SK-N-SH (cell line): ENCODE results near the gene RASSF3. TPM values are rescaled to one million over a fixed set of nuclear protein-coding genes. Genes with fewer than 3 reads are reported as not detected.

Experiments used
- CTCF ChIA-PET: fragments of 300-600, 350-600 bp; formaldehyde crosslinking; extraction: SDS; loops from one replicate; lab custom pipeline; 2021; lab: Yijun Ruan, JAX
- POLR2A ChIA-PET: fragments of 350-600 bp; sonication (Branson Sonifier 250); formaldehyde crosslinking; extraction: SDS; loops from one replicate; lab custom pipeline; 2020; ENCODE audit warnings: antibody characterized with exemption, inconsistent platforms; lab: Yijun Ruan, JAX
- DNase-seq: peaks from one replicate; pipeline ENCODE4 v3.0.0; 2012
- H2AFZ ChIP-seq: fragments of 200-600 bp; sonication (generic); 2 replicates; pipeline ENCODE4 v1.8.1; 2016; ENCODE audit warnings: antibody characterized with exemption, mild to moderate bottlenecking, low read depth
- H3F3A ChIP-seq: fragments of 200-600 bp; sonication (generic); replicated peaks from 2 replicates; pipeline ENCODE3; 2016; ENCODE audit warnings: antibody characterized with exemption, mild to moderate bottlenecking; ENCODE audit not compliant: insufficient read depth
- H3K27ac ChIP-seq, 2 experiments: fragments of 200-500 bp in 1 of 2; fragments of 200-600 bp in 1 of 2; sonication (Bioruptor generic) in 1 of 2; sonication (generic), shearing (Covaris generic) in 1 of 2; 2 replicates each; pipeline versions ENCODE4 v1.5.1 to v1.6.1; 2014 to 2016; ENCODE audit warnings: low read depth in 2 of 2, inconsistent platforms in 1 of 2, low read length in 1 of 2, mild to moderate bottlenecking in 1 of 2, mixed read lengths in 1 of 2
- H3K27me3 ChIP-seq: fragments of 200-600 bp; sonication (generic), shearing (Covaris generic); 2 replicates; pipeline ENCODE4 v1.6.1; 2016; ENCODE audit warnings: mixed run types; ENCODE audit not compliant: insufficient read depth
- H3K36me3 ChIP-seq, 2 experiments: fragments of 200-500 bp in 1 of 2; fragments of 200-600 bp in 1 of 2; sonication (Bioruptor generic) in 1 of 2; sonication (generic) in 1 of 2; replicated peaks in 1 of 2; 2 replicates each; pipeline versions ENCODE3 to v1.5.1; 2014 to 2016; ENCODE audit warnings: low read length in 1 of 2, mild to moderate bottlenecking in 1 of 2; ENCODE audit not compliant: insufficient read depth in 2 of 2, control insufficient read depth in 1 of 2
- H3K4me1 ChIP-seq, 2 experiments: fragments of 200-500 bp in 1 of 2; fragments of 200-600 bp in 1 of 2; sonication (Bioruptor generic) in 1 of 2; sonication (generic), shearing (Covaris generic) in 1 of 2; 2 replicates each; pipeline versions ENCODE4 v1.5.1 to v1.6.1; 2014 to 2016; ENCODE audit warnings: low read depth in 1 of 2, low read length in 1 of 2, mixed run types in 1 of 2; ENCODE audit not compliant: insufficient read depth in 2 of 2, control insufficient read depth in 1 of 2
- H3K4me2 ChIP-seq: fragments of 200-600 bp; sonication (generic), shearing (Covaris generic); 2 replicates; pipeline ENCODE4 v1.6.1; 2017; ENCODE audit warnings: mixed run types
- H3K4me3 ChIP-seq, 2 experiments: fragments of 200-500 bp in 1 of 2; fragments of 200-600 bp in 1 of 2; sonication (Bioruptor generic) in 1 of 2; sonication (generic), shearing (Covaris generic) in 1 of 2; 2 replicates each; pipeline versions ENCODE4 v1.5.1 to v1.8.1; 2014 to 2016; ENCODE audit warnings: low read depth in 2 of 2, inconsistent platforms in 1 of 2, low read length in 1 of 2, mild to moderate bottlenecking in 1 of 2, mixed read lengths in 1 of 2, moderate library complexity in 1 of 2
- H3K79me2 ChIP-seq: fragments of 200-600 bp; sonication (generic); 2 replicates; pipeline ENCODE4 v1.8.1; 2017; ENCODE audit warnings: mild to moderate bottlenecking; ENCODE audit not compliant: insufficient read depth
- H3K9ac ChIP-seq: fragments of 200-600 bp; sonication (generic); 2 replicates; pipeline ENCODE4 v1.6.1; 2017; ENCODE audit warnings: mixed run types
- H3K9me2 ChIP-seq: fragments of 200-600 bp; sonication (generic); 2 replicates; pipeline ENCODE4 v1.6.1; 2017; ENCODE audit warnings: mixed run types
- H3K9me3 ChIP-seq: fragments of 200-600 bp; sonication (generic); 2 replicates; pipeline ENCODE4 v1.6.1; 2017; ENCODE audit warnings: mixed run types, mild to moderate bottlenecking, moderate library complexity
- H4K20me1 ChIP-seq: fragments of 200-600 bp; sonication (generic); 2 replicates; pipeline ENCODE4 v1.6.1; 2017; ENCODE audit warnings: mild to moderate bottlenecking, mixed run types; ENCODE audit not compliant: insufficient read depth
- CHD2 ChIP-seq: fragments of 150-350 bp; IDR thresholded peaks from 2 replicates; pipeline ENCODE4 v1.6.1; 2018; ENCODE audit warnings: low read length; ENCODE audit not compliant: partially characterized antibody
- ELF1 ChIP-seq: IDR thresholded peaks from 2 replicates; pipeline ENCODE4 v1.4.0; 2012
- FOXJ3 ChIP-seq: sonication (generic); formaldehyde crosslinking; IDR thresholded peaks from 2 replicates; pipeline ENCODE4 v1.5.1; 2020; ENCODE audit warnings: mild to moderate bottlenecking, missing genetic modification reagents
- MEF2A ChIP-seq: IDR thresholded peaks from 2 replicates; pipeline ENCODE4 v1.4.0; 2012; ENCODE audit warnings: low read depth, borderline replicate concordance
- NFIC ChIP-seq: IDR thresholded peaks from 2 replicates; pipeline ENCODE4 v1.4.0; 2012; ENCODE audit warnings: borderline replicate concordance
- NRF1 ChIP-seq: IDR thresholded peaks from 2 replicates; pipeline ENCODE4 v1.6.1; 2012; ENCODE audit warnings: low read depth, mild to moderate bottlenecking, low read length
- RAD21 ChIP-seq: IDR thresholded peaks from 2 replicates; pipeline ENCODE4 v1.6.1; 2012; ENCODE audit warnings: mild to moderate bottlenecking, low read length
- RCOR1 ChIP-seq: fragments of 150-350 bp; IDR thresholded peaks from 2 replicates; pipeline ENCODE4 v1.6.1; 2017; ENCODE audit warnings: antibody characterized with exemption, low read length
- RFX5 ChIP-seq: IDR thresholded peaks from 2 replicates; pipeline ENCODE4 v1.6.1; 2012; ENCODE audit warnings: mild to moderate bottlenecking, improper control_type of control experiment, low read length
- SMC3 ChIP-seq: IDR thresholded peaks from 2 replicates; pipeline ENCODE4 v1.6.1; 2012; ENCODE audit warnings: low read depth, low read length, improper control_type of control experiment
- TEAD4 ChIP-seq: IDR thresholded peaks from 2 replicates; pipeline ENCODE4 v1.4.0; 2012; ENCODE audit warnings: mild to moderate bottlenecking, borderline replicate concordance; ENCODE audit not compliant: insufficient read depth
- USF2 ChIP-seq: fragments of 150-350 bp; IDR thresholded peaks from 2 replicates; pipeline ENCODE4 v1.6.1; 2017; ENCODE audit warnings: antibody characterized with exemption, low read length, low read depth, borderline replicate concordance
- YY1 ChIP-seq: IDR thresholded peaks from 2 replicates; pipeline ENCODE4 v1.4.0; 2012; ENCODE audit warnings: low read depth, mild to moderate bottlenecking
- ZBTB33 ChIP-seq: IDR thresholded peaks from 2 replicates; pipeline ENCODE4 v1.4.0; 2012; ENCODE audit warnings: low read depth, borderline replicate concordance
- WGBS: methylation state at CpG from one replicate; pipeline ENCODE4 v1.1.6; 2017; ENCODE audit warnings: low lambda C conversion rate; 5-methylcytosine and 5-hydroxymethylcytosine counted together
- polyA plus RNA-seq, 3 experiments: library from polyadenylated mRNA; depleted of rRNA; stranded (reverse); fragments of >200 nt; gene quantifications; 2 replicates each; pipeline ENCODE4 v1.2.3, GENCODE V29; 2012

RASSF3 gene
- polyA plus RNA-seq, 1 of the 3 experiments (the other 2 are of a cell fraction): 11.1 TPM

- Histone ChIP-seq H3K4me3 (no peak overlapping the region), H3K27me3 (0 out of 2 replicates have a peak, but pooled peaks cover 7% of the 10 kb centered on the region), H2AFZ (no peak overlapping the region), H3K36me3 (no peaks in the 10 kb centered on the region), H3K9me2 (no peaks in the 10 kb centered on the region), H3K9me3 (no peaks in the 10 kb centered on the region), H3K27ac (no peak overlapping the region), H3K4me2 (peak overlapping the region; percentile 51; the same call in 1 of the 2 replicates), H3K9ac (no peak overlapping the region), H3K4me1 (peaks cover 7 to 12% of the 10 kb centered on the region in 2 experiments; a peak in 3 of 4 replicates), H3K79me2 (no peaks in the 10 kb centered on the region), H3F3A (peaks cover 13% of the 10 kb centered on the region), H4K20me1 (no peaks in the 10 kb centered on the region)
- DNase-seq: no peak
- ChIA-PET POLR2A (no interaction called here), CTCF (interaction anchor here (0.6 to 1.9 kb wide), 7 partner anchors 9 to 136 kb away, joined by 3 to 7 read pairs (median 4); no protein-coding TSS in a partner anchor)
- WGBS: 90% methylated on average over 9 of the region's 9 CpGs
- TF ChIP-seq NFIC: no peak
Measured at GRCh38 chr12:64561302-64562136, 48.8 kb upstream of the RASSF3 start.

GRCh38 chr12:64566122-64566521 lies 44.2 kb upstream of the RASSF3 start:
- POLR2A ChIA-PET: no interaction called here
- Histone ChIP-seq H3K27me3 (no peaks in the 10 kb centered on the region), H3K36me3 (no peaks in the 10 kb centered on the region), H3K79me2 (no peaks in the 10 kb centered on the region), H3K4me2 (no peak overlapping the region), H3K4me1 (peaks cover 2 to 5% of the 10 kb centered on the region in 2 experiments; a peak in 2 of 4 replicates), H3K4me3 (no peak overlapping the region), H3K9me3 (no peaks in the 10 kb centered on the region), H3K9ac (no peak overlapping the region), H3K27ac (no peak overlapping the region; a peak in 1 of 4 replicates), H2AFZ (no peak overlapping the region), H3F3A (peaks cover 3% of the 10 kb centered on the region), H4K20me1 (no peaks in the 10 kb centered on the region), H3K9me2 (no peaks in the 10 kb centered on the region)
- TF ChIP-seq MEF2A (no peak), CHD2 (no peak), ZBTB33 (no peak), SMC3 (no peak), FOXJ3 (CRISPR knock-in tag) (no peak), ELF1 (no peak), YY1 (no peak), NRF1 (no peak), RCOR1 (no peak), RFX5 (no peak), RAD21 (no peak), USF2 (no peak), TEAD4 (no peak)
- 80% methylated on average over 4 of the region's 4 CpGs for WGBS
- CTCF ChIA-PET: interaction anchor here (1.9 to 7.5 kb wide), 2 partner anchors 16 to 131 kb away, joined by 7 to 37 read pairs; no protein-coding TSS in a partner anchor
- DNase-seq: no peak
